ENCODE measurements around the gene ZDHHC5. TPM values are rescaled to one million over a fixed set of nuclear protein-coding genes. Genes with fewer than 3 reads are reported as not detected.

ZDHHC5 gene
- total RNA-seq, 1 experiment from 2014 or later: 65.2 TPM

GRCh38 chr11:57648801-57649735, 18.8 kb upstream of the ZDHHC5 start:
- Histone ChIP-seq H2BK120ac (ENCODE audit: low read depth, low read length, poor library complexity, severe bottlenecking) (no peak overlapping the region), H3K23ac (ENCODE audit: insufficient read length, low read depth, low read length) (no peak overlapping the region), H3K4me1 (ENCODE audit: insufficient read depth, low read length) (peaks cover 18% of the 10 kb centered on the region), H3K4me2 (ENCODE audit: insufficient read depth, insufficient read length, low read length) (peak overlapping the region; percentile 51), H2BK15ac (ENCODE audit: low read depth, low read length) (no peak overlapping the region), H3K9ac (ENCODE audit: extremely low read depth, insufficient read length, low read length) (peak overlapping the region; percentile 1), H3K4ac (ENCODE audit: low read depth, low read length) (no peak overlapping the region), H3K79me1 (ENCODE audit: insufficient read depth, low read depth, low read length, poor library complexity, severe bottlenecking) (no peaks in the 10 kb centered on the region), H3K18ac (ENCODE audit: insufficient read length, low read depth, low read length) (no peak overlapping the region), H2AFZ (ENCODE audit: low read length) (no peak overlapping the region), H3T11ph (ENCODE audit: low read length) (no peak overlapping the region), H4K20me1 (ENCODE audit: control insufficient read depth, insufficient read depth, insufficient read length) (no peaks in the 10 kb centered on the region), H3K56ac (ENCODE audit: insufficient read length, low read depth, low read length) (no peak overlapping the region), H3K23me2 (ENCODE audit: insufficient read length, low read depth, low read length, poor library complexity, severe bottlenecking) (peaks cover 16% of the 10 kb centered on the region), H3K14ac (ENCODE audit: insufficient read depth, low read length) (0 out of 2 replicates have a peak overlapping the region, but pooled peaks have one; percentile 23), H4K5ac (ENCODE audit: insufficient read length, low read depth, low read length) (no peak overlapping the region), H2BK12ac (ENCODE audit: insufficient read length, low read depth, low read length) (no peak overlapping the region), H3K27me3 (ENCODE audit: insufficient read depth, low read length) (no peaks in the 10 kb centered on the region; the same call in 1 of the 2 replicates), H3K9me3 (ENCODE audit: control insufficient read depth, low read depth, low read length) (no peaks in the 10 kb centered on the region), H2BK5ac (ENCODE audit: insufficient read length, low read length) (no peak overlapping the region), H3K27ac (ENCODE audit: insufficient read length, low read depth, low read length) (no peak overlapping the region), H2AK5ac (ENCODE audit: insufficient read length, low read length) (no peak overlapping the region), H4K91ac (ENCODE audit: insufficient read length, low read depth, low read length) (no peak overlapping the region), H4K8ac (replicated peaks; ENCODE audit: insufficient read length, low read depth, low read length) (no peak overlapping the region), H3K79me2 (ENCODE audit: insufficient read depth, low read length) (no peaks in the 10 kb centered on the region), H2BK20ac (ENCODE audit: low read depth, low read length, poor library complexity, severe bottlenecking) (no peak overlapping the region)
- no CpG with 5 or more reads among the region's 23 CpGs for WGBS (ENCODE audit: extremely low coverage, insufficient read length, low lambda C conversion rate)
- Mint-ChIP-seq H3K4me3 (peak overlapping the region; percentile 62 to 83), H3K36me3 (ENCODE audit: insufficient read depth in 1 of 3, low read depth in 3 of 3) (peaks cover 0 to 12% (median 8%) of the 10 kb centered on the region in 3 experiments; a peak in 2 of 7 replicates), H3K4me1 (peaks cover 73 to 88% of the 10 kb centered on the region in 2 experiments), H3K9me3 (no peaks in the 10 kb centered on the region), H3K27ac (peak overlapping the region; percentile 20 to 95 (median 93)), H3K27me3 (ENCODE audit: low read depth) (peaks cover 30% of the 10 kb centered on the region)
- TF ChIP-seq, protein P1, sequence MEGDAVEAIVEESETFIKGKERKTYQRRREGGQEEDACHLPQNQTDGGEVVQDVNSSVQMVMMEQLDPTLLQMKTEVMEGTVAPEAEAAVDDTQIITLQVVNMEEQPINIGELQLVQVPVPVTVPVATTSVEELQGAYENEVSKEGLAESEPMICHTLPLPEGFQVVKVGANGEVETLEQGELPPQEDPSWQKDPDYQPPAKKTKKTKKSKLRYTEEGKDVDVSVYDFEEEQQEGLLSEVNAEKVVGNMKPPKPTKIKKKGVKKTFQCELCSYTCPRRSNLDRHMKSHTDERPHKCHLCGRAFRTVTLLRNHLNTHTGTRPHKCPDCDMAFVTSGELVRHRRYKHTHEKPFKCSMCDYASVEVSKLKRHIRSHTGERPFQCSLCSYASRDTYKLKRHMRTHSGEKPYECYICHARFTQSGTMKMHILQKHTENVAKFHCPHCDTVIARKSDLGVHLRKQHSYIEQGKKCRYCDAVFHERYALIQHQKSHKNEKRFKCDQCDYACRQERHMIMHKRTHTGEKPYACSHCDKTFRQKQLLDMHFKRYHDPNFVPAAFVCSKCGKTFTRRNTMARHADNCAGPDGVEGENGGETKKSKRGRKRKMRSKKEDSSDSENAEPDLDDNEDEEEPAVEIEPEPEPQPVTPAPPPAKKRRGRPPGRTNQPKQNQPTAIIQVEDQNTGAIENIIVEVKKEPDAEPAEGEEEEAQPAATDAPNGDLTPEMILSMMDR (conservative IDR thresholded peaks at IDR 0.05): no peak
- peak; percentile 62 for DNase-seq

All from H9 (cell line).